GM19438 (cell line): Measurements from ENCODE around the gene BIN2.
A peak's percentile ranks its signal among the peaks of the same experiment; 100 is the strongest.
"Not testable (repeated sequence)": the region's sequence is repeated elsewhere in the genome, so short reads cannot be mapped to it uniquely, and the experiment has no call there.

Source experiments
- ATAC-seq: cut with Tn5 transposase; IDR thresholded peaks from one replicate; pipeline ENCODE4 v1.9.1; 2021; ENCODE audit warnings: low read depth; ENCODE audit not compliant: unreplicated experiment

BIN2 gene

DNA sequence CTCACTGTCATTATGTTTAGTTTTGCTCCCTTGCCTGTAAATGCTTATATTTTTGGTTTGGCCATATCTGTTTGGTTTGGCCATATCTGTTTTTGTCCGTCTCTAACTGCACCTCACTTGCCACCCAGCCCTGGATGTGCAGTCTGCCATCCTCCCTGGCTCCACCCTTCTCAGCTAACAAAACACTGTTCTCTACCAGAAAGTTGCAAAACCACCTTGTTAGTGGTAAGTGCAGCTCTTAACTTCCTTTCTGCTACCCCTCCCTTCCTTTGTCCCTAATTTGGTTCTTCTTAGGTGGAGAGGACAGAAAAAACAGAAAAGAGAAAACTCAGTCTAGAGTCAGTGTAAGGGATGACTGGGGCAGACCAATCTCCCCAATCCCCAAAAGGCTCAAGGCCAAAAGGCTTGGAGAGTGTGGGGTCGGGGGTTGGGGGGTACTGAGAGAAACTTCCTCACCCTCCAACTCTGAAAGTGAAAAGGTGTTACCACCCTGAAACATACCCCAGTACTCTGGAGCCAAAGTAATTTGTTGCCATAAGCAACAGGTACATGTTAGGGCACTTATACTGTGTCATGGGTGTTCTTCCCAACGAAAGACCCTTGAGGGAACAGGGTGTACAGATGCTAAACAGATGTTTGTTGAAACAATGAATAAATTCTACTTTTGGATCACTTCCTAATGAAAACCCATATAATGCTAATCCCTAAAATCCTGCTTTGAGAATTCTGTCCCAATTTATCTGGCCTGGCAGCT is 5.0 kb downstream of the BIN2 start:
- ATAC-seq = no peak

- ATAC-seq = not testable (repeated sequence)
Observed at GRCh38 chr12:51318057-51318806, 5.7 kb downstream of the BIN2 start.

- ATAC-seq = no peak
Observed at GRCh38 chr12:51311389-51311788, 12.6 kb downstream of the BIN2 start.

GRCh38 chr12:51307655-51308593 is 16.1 kb downstream of the BIN2 start:
- ATAC-seq = no peak

DNA sequence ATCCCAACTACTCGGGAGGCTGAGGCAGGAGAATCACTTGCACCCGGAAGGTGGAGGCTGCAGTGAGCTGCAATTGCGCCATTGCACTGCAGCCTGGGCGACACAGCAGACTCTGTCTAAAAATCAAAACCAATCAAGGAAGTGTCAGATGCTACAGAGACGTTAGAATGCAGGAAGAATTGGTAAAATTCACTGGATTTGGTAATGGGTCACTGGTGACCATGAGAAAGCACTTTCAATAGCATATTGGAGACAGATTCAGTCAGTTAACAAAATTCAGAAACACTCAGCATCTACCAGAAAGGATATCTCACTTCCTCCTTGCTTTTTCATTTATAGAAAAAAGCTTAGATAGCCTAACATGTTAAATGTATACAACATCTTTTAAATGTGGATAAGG is 17.5 kb downstream of the BIN2 start:
- ATAC-seq = no peak

- not testable (repeated sequence) for ATAC-seq
Observed at GRCh38 chr12:51300768-51301167, 23.2 kb downstream of the BIN2 start.

DNA sequence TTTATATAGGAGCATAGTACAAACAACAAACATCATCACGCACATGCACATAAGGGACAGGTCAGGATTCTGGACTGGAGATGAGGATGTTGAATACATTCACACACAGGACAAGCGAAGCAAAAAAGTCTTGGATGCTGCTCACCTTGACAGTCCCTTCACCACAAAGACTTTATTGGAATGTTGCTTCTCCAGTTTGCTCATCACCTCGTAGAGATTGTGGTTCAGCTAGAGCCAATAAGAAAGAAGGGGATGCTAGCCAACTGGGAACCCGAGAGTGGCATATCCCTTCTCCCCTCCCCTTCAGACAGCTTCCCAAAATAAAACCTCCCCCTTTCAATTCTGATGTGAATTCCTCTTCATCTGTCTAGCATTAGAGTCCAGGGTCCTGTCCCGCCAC is 28.3 kb downstream of the BIN2 start:
- no peak for ATAC-seq

DNA sequence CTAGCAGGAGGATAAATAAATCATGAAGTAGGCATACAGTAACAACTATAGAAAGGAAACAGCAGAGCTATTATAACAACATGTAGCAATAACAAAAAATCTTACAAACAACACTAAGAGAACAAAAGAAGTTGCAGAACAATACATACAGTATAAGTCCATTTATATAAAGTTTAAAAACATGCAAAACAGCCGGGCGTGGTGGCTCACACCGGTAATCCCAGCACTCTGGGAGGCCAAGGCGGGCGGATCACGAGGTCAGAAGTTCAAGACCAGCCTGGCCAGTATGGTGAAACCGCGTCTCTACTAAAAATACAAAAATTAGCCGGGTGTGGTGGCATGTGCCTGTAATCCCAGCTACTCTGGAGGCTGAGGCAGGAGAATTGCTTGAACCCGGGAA is 29.9 kb downstream of the BIN2 start:
- ATAC-seq = not testable (repeated sequence)

DNA sequence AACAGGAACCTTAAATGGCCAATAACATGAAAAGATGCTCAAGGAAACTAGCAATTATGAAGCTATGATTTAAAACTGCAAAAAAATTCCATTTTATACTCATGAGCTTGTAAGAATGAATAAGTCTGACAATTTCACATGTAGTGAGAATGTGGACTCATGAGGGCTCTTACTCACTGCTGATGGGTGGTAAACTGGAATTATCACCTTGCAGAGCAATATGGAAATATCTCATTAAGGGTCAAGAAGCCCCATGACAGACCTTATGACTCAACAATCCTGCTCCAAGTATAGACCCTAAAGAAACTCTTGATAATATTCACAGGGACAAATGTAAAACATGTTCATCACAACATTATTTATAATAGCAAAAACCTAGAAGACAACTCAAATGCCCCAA is 30.3 kb downstream of the BIN2 start:
- no peak for ATAC-seq

DNA sequence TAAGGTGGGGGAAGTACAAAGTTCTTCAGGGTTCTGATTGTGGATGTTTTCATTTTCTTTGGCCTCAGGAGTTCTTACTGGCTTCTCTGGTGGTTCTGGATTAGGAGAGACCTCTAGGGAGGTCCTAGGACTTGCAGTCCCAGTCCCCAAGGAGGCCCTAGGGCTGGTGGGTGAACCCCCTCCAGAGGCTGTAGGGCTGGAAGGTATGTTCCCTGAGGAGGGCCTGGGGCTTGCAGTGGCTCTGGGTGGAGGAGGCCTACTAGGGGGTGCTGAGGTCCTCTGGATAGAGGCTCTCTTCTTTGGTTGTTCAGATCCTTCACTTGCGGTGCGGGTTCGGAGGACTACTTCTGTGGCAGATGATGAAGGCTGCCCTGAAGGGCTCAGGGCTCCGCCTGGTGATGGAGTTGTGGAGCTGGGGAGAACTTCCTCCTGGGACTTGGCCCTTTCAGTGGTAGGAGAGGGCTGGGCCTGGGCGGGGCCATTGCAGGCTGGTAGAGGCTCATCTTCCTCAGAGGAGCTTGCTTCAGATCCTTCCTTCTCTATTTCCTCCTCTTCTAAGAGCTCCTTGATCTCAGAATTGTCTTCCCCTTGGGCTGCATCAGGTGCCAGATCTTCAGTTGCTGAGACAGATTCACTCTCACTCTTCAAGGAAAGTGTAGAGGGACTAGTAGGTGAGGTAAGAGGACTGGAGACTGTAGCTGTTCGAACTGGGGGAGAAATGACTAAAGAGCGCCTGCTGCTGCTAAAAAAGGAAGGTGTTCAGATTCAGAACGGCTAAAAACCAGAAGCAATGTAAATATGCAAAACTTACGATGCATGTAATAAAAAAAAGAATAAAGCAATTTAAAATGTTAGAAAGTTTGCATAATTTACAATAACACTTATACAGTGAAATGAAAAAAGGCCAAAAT is 32.1 kb downstream of the BIN2 start:
- ATAC-seq = not testable (repeated sequence)

DNA sequence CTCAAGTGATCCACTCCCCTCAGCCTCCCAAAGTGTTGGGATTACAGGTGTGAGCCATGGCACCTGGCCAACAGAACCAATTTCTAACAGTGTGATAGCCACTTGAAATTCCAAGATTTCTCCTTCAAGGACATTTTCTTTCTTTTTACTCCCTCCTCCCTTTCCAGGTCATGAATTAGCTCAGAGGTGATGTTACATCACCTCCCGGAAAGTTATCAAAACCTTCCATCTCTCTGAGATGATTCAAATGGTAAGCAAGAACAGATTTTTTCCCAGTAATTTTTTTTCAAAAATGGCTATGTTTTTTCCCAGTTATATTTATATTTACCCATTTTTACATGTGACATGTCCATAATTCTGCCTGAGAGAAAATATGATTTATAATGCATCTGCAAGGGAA is 38.1 kb downstream of the BIN2 start:
- no peak for ATAC-seq

- ATAC-seq = no peak
Observed at GRCh38 chr12:51281202-51281924, 42.6 kb downstream of the BIN2 start.

DNA sequence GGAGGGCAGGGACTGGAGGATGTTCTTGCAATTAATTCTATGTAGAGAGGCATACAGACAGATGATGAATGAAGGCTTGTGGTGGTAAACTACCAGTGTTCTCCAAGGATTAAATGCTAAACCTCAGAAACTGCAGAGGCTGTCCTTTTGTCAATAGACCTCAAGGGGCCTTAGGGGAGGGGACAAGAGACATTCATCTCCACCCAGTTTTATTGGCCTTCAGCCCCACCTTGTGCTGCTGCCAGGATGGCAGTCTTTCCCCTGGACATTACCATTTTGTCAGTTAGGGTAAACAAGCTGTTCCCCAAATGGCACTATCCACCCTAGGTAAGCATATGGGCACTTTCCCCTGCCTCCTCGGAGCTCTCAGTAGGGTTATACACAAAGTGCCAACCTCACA is 48.9 kb downstream of the BIN2 start:
- ATAC-seq = no peak

DNA sequence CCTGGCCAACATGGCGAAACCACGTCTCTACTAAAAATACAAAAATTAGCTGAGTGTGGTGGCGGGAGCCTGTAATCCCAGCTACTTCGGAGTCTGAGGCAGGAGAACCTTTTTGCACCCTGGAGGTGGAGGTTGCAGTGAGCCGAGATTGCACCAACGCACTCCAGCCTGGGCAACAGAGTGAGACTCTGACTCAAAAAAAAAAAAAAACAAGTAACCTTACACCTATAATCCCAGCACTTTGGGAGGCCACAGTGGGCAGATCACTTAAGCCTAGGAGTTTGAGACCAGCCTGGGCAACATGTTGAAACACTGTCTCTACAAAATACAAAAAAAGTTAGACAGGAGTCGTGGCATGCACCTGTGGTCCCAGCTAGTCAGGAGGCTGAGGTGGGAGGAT is 51.2 kb downstream of the BIN2 start:
- not testable (repeated sequence) for ATAC-seq

GRCh38 chr12:51270951-51271518 is 52.9 kb downstream of the BIN2 start:
- no peak for ATAC-seq

DNA sequence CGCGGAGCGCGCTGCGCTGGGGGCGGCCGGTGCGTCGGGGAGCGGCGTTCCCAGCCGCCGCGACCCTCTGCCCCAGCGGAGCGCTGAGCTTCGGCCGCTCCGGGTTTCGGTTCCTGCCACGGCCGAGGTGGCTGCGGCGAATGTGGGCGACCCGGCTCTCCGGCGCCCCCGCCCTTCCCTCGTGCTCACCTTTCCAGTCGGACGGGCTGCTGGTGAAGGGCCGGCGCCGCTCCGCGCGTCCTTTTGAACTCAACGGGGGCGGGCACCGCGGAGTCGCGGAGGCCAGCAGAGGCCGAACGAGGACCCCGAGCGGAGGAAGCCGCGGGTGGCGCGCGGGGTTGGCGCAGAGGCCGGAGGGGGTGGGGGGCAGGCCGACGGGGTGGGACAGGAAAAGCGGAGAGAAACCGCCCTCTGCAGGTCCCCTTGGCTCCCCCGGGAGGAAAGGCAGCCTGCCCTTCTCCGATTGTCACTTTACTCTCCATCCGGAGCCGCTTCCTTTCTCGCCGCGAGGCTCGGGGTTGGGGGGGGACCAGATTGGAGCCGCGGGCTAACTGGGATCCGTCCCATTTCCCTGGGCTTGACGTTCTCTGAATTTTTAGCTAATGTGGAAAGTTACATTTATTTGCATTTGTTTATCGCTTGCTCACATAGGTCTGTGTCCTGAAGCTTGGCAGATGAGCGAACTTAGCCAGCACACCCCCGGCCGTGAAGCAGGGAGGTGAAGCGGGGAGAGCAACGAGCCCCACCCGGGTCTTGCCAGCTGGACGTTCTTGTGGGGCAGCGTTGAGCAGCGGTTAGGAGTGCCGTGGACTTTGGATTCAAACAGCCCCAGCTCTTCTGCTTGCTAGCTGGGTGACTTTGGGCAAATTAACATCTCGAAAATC is 53.7 kb downstream of the BIN2 start, which contains the start of gene SMAGP:
Gene SMAGP, minus strand, starts transcription at position 349 of the 884 bp plus-strand sequence. CDS start 1,137 bp downstream, outside the sequence.
- ATAC-seq = peak; percentile 61

DNA sequence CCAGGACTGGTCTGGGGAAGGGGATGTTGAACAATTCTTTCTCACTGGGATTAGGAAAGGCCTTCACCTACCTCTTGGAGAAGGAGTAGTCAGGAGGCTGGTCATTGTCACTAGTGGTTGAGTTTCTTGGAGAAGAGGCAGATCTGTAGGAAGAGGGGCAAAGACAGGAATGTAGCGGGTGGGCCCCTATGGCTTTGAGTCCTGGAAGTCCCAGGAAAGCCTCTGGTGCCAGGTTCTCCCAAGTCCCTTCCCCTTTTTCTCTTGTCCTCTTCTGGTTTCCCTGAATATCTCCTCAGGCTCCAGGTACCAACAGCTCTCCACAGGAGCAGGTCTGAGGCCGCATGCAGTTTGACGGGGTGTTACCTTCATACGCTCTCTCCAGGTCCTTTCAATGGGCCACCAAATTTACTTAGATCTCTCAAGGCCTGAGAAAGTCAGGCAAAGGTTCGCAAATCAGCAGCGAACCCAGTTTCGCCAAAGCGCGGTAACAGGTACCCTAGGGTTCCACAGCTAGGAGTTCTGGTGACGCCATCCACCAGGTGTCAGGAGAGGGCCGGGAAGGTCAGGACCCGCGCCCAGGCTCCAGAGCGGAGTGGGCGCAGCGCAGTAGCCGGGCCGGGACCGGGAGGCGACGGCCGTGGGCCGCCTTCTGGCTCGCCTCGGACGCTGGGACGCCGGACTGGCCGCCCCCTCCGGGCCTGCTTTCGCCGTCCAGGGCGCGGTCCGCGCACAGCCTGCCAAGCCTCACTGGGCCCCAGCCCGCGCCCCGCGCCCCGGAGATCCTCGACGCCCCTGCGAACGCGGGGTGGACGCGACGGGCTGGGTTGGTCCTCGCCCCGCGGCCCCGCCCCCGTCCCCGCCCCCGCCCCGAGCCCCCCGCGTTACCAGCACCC is 54.6 kb downstream of the BIN2 start:
- ATAC-seq = peak; percentile 66
